HK-2 (cell line): ENCODE results near the gene TACC2.
"Not testable (repeated sequence)": the region's sequence is repeated elsewhere in the genome, so short reads cannot be mapped to it uniquely, and the experiment has no call there.

Experiments used
- DNase-seq: peaks from one replicate; pipeline ENCODE4 v3.0.0-alpha.2; 2018; ENCODE audit not compliant: unreplicated experiment

TACC2 gene

GRCh38 chr10:121988361-121989324 is at the start of gene TACC2:
Gene TACC2 (plus strand): TSS chr10:121989163. CDS start chr10:122021982, 32,819 bp downstream.
- no peak for DNase-seq

- no peak for DNase-seq
These were observed 47.4 kb upstream of the TACC2 start for GRCh38 chr10:121941532-121941931.

- DNase-seq: no peak
These were observed 46.1 kb upstream of the TACC2 start for GRCh38 chr10:121942749-121943416.

- DNase-seq: no peak
These were observed 41.3 kb upstream of the TACC2 start for GRCh38 chr10:121947343-121948330.

- DNase-seq: no peak
These were observed 39.9 kb upstream of the TACC2 start for GRCh38 chr10:121949049-121949448.

- no peak for DNase-seq
These were observed 39.5 kb upstream of the TACC2 start for GRCh38 chr10:121949451-121949850.

GRCh38 chr10:121952226-121952625 is 36.7 kb upstream of the TACC2 start:
- DNase-seq: peak; percentile 31

GRCh38 chr10:121956111-121957061 is 32.6 kb upstream of the TACC2 start:
- no peak for DNase-seq

- no peak for DNase-seq
These were observed 29.3 kb upstream of the TACC2 start for GRCh38 chr10:121959671-121960070.

- DNase-seq: no peak
These were observed 27.5 kb upstream of the TACC2 start for GRCh38 chr10:121961456-121961855.

GRCh38 chr10:121965996-121966395 is 23.0 kb upstream of the TACC2 start:
- no peak for DNase-seq

GRCh38 chr10:121969086-121969485 is 19.9 kb upstream of the TACC2 start:
- not testable (repeated sequence) for DNase-seq

- DNase-seq: no peak
These were observed 14.9 kb upstream of the TACC2 start for GRCh38 chr10:121974019-121974534.

GRCh38 chr10:121974535-121975294 is 14.2 kb upstream of the TACC2 start, which contains the start of gene NSMCE4A:
Gene NSMCE4A (minus strand): TSS chr10:121975217. CDS start chr10:121975165, 52 bp downstream.
- DNase-seq: peak; percentile 76

- no peak for DNase-seq
These were observed 13.5 kb upstream of the TACC2 start for GRCh38 chr10:121975295-121976086.

GRCh38 chr10:121976607-121977006 is 12.4 kb upstream of the TACC2 start:
- DNase-seq: no peak

GRCh38 chr10:121978511-121978910 is 10.5 kb upstream of the TACC2 start:
- DNase-seq: no peak

GRCh38 chr10:121981346-121981745 is 7.6 kb upstream of the TACC2 start:
- no peak for DNase-seq

- DNase-seq: no peak
These were observed 5.1 kb upstream of the TACC2 start for GRCh38 chr10:121983852-121984251.
